Aorta (tissue), 5 donors: ENCODE measurements around the gene OPN3. TPM values are rescaled to one million over a fixed set of nuclear protein-coding genes. Genes with fewer than 3 reads are reported as not detected.

Experiments
- ATAC-seq: fragments of 200-7000 bp; cut with Tn5 transposase; one replicate; pipeline ENCODE4 v1.9.1; 2022; ENCODE audit warnings: moderate library complexity; ENCODE audit not compliant: low FRiP score
- DNase-seq, 2 donors: peaks; one replicate each; pipeline ENCODE4 v3.0.0-alpha.2; 2020
- H3K27ac ChIP-seq, 2 donors: one replicate each; pipeline ENCODE4 v1.5.1; 2013; ENCODE audit warnings: low read length in 2 of 2, mild to moderate bottlenecking in 2 of 2, moderate library complexity in 2 of 2, control low read depth in 1 of 2, inconsistent platforms in 1 of 2, low read depth in 1 of 2
- H3K27me3 ChIP-seq, 2 donors: one replicate each; pipeline ENCODE4 v1.6.1; 2013; ENCODE audit warnings: control low read depth in 1 of 2, low read length in 1 of 2, mild to moderate bottlenecking in 1 of 2, moderate library complexity in 1 of 2; ENCODE audit not compliant: insufficient read depth in 2 of 2, control insufficient read depth in 1 of 2
- H3K36me3 ChIP-seq, 2 donors: one replicate each; pipeline ENCODE4 v1.6.1; 2013; ENCODE audit warnings: control low read depth in 1 of 2, low read length in 1 of 2, mild to moderate bottlenecking in 1 of 2; ENCODE audit not compliant: insufficient read depth in 2 of 2, control insufficient read depth in 1 of 2
- H3K4me1 ChIP-seq, 2 donors: one replicate each; pipeline ENCODE4 v1.6.1; 2013; ENCODE audit warnings: low read length in 2 of 2, control low read depth in 1 of 2, mild to moderate bottlenecking in 1 of 2, moderate library complexity in 1 of 2; ENCODE audit not compliant: insufficient read depth in 2 of 2, control insufficient read depth in 1 of 2
- H3K4me3 ChIP-seq, 2 donors: one replicate each; pipeline ENCODE4 v1.5.1; 2013; ENCODE audit warnings: low read length in 2 of 2, control low read depth in 1 of 2, mild to moderate bottlenecking in 1 of 2
- H3K9me3 ChIP-seq: one replicate; pipeline ENCODE4 v1.6.1; 2013; ENCODE audit warnings: mild to moderate bottlenecking, low read length; ENCODE audit not compliant: control insufficient read depth
- WGBS, 2 donors: extraction: QIAGEN DNeasy Blood & Tissue Kit; methylation state at CpG; one replicate each; pipeline ENCODE4 v1.1.7; 2013; 5-methylcytosine and 5-hydroxymethylcytosine counted together
- intact Hi-C, 2 donors: fragments of 100-400 bp; cut with DNase I; formaldehyde crosslinking; loops; one replicate each; pipeline versions ENCODE4 v1.14.2 to v1.15.0; 2022
- polyA plus RNA-seq, 2 donors: library from polyadenylated mRNA; stranded (reverse); fragments of 200-250 nt; gene quantifications; one replicate each; pipeline ENCODE4 v1.2.3, GENCODE V29; 2013
- total RNA-seq, 2 donors: library from RNA; stranded (reverse); fragmentation: NEBNext Ultra II Directional; extraction: Animal tissue kit (Norgen Biotek cat#: 25700); gene quantifications; one replicate each; pipeline ENCODE4 v1.2.1, GENCODE V29; 2021
- donor health status: healthy with polysubstance abuse.
- donor health status: Bipolar disorder and iron deficiency.
- donor health status: DM: no; HTN: no; CAD: no.
- donor health status: DM: no; HTN: no; CAD: no.
- donor health status: DM: yes; HTN: yes; CAD: no.

The OPN3 gene
- total and polyA plus RNA-seq, 4 donors: 5.3 to 18.2 (median 6.2) TPM

DNA sequence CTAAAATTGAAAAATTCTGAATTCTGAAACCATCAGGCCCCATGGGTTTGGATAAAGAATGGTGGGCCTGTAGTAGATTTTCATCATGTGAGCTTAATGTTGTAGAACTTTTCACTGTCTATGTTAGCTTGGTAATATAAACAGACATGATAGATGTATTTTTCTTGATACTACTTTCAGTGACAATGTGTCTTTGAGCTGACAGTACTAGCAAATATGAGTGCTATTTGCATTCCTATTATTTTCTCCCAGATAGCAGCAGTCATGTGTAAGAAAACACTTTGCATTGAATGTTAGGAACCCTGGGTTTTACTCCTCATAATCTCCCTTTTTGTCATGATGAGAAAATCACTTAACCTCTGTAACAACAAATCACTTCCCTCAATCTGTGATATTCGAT lies 89.9 kb downstream of the OPN3 start:
- no peaks in the 10 kb centered on the region for H3K4me1 ChIP-seq
- no peak overlapping the region for H3K27ac ChIP-seq
- H3K27me3 ChIP-seq: no peaks in the 10 kb centered on the region
- 61 to 69% methylated on average over 1 of the region's 1 CpG for WGBS, 2 donors
- ATAC-seq (no peak), DNase-seq (no peak)
- H3K9me3 ChIP-seq: no peaks in the 10 kb centered on the region
- H3K4me3 ChIP-seq: no peak overlapping the region
- no peaks in the 10 kb centered on the region for H3K36me3 ChIP-seq
- intact Hi-C loops: no loop called here

DNA sequence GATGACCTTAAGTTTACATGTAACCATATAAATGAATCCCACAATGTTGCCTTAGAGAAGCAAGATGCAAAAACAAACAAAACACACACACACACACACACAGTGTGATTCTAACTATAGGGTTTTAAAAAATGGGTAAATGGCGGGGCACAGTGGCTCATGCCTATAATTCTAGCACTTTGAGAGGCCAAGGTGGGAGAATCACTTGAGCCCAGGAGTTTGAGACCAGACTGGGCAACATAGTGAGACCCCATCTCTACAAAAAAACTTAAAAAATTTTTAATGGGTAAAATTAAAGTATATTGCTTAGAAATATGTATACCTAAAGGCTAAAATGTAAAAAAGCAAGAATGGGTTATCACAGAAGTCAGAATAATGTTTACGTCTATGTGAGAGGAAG lies 92.2 kb downstream of the OPN3 start:
- DNase-seq (no peak), ATAC-seq (no peak)
- no peak overlapping the region for H3K4me3 ChIP-seq
- no peaks in the 10 kb centered on the region for H3K9me3 ChIP-seq
- no peaks in the 10 kb centered on the region for H3K36me3 ChIP-seq
- no peaks in the 10 kb centered on the region for H3K27me3 ChIP-seq
- intact Hi-C loops: no loop called here
- H3K27ac ChIP-seq: no peak overlapping the region
- WGBS, 2 donors: 23 to 48% methylated on average over 2 of the region's 2 CpGs
- H3K4me1 ChIP-seq: no peaks in the 10 kb centered on the region

Other genes starting within 250 kb of the OPN3 start
- gene FH, start 120.6 kb downstream of the OPN3 start, total RNA-seq: 10 to 100 TPM; 30.3 to 32.3 TPM
- gene FH, start 120.6 kb downstream of the OPN3 start, polyA plus RNA-seq: 10 to 100 TPM; 27.9 to 28.4 TPM
- 1 to 10 TPM; 2.1 to 2.5 TPM for gene KMO, start 108.0 kb downstream of the OPN3 start, total RNA-seq
- gene KMO, start 108.0 kb downstream of the OPN3 start, polyA plus RNA-seq: 1 to 10 TPM; 1.3 to 4.8 TPM
- gene CHML, start within 50 bp of the OPN3 start, total RNA-seq: 10 to 100 TPM in 1 of 2 donors, 1 to 10 TPM in 1; 9.9 to 13.3 TPM
- gene CHML, start within 50 bp of the OPN3 start, polyA plus RNA-seq: 1 to 10 TPM; 2.6 to 3.1 TPM
- gene WDR64, start 11.9 kb upstream of the OPN3 start, total RNA-seq: not detected
- gene WDR64, start 11.9 kb upstream of the OPN3 start, polyA plus RNA-seq: not detected
- gene EXO1, start 207.8 kb upstream of the OPN3 start, total RNA-seq: 1 to 10 TPM in 1 of 2 donors, under 1 TPM in 1; 0.65 to 1.5 TPM
- 1 to 10 TPM in 1 of 2 donors, under 1 TPM in 1; 0.38 to 1.1 TPM for gene EXO1, start 207.8 kb upstream of the OPN3 start, polyA plus RNA-seq